Effector CD8-positive, alpha-beta T cell (primary cell): ENCODE results near the gene CNTRL.
"Not testable (repeated sequence)": the region's sequence is repeated elsewhere in the genome, so short reads cannot be mapped to it uniquely, and the experiment has no call there.

Source experiments
- DNase-seq: peaks from one replicate; lab custom pipeline; 2025; lab: John Stamatoyannopoulos, UW

The CNTRL gene

DNA sequence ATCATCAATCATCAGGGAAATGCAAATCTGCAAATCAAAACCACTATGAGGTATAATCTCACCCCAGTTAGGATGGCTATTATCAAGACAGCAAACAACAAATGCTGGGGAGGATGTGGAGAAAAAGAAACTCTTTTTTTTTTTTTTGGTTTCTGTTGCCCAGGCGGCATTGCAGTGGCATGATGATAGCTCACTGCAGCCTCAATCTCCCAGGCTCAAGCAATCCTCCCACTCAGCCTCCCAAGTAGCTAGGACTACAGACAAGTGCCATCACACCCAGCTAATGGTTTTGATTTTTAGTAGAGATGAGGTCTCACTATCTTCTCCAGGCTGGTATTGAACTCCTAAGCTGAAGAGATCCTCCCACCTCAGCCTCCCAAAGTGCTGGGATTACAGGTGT, 5.4 kb upstream of the CNTRL start:
- DNase-seq, result no peak

DNA sequence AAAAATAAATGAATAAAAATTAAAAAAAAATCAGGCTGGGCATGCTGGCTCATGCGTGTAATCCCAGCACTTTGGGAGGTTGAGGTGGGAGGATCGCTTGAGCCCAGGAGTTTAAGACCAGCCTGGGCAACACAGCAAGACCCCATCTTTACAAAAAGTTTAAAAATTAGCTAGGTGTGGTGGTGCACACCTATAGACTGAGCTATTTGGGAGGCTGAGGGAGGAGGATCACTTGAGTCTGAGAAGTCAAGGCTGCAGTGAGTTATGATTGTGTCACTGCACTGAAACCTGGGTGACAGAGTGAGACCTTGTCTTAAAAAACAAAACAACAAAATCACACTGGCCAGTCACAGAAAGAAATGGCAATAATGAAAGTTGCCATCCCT, 3.4 kb upstream of the CNTRL start:
- no peak for DNase-seq

DNA sequence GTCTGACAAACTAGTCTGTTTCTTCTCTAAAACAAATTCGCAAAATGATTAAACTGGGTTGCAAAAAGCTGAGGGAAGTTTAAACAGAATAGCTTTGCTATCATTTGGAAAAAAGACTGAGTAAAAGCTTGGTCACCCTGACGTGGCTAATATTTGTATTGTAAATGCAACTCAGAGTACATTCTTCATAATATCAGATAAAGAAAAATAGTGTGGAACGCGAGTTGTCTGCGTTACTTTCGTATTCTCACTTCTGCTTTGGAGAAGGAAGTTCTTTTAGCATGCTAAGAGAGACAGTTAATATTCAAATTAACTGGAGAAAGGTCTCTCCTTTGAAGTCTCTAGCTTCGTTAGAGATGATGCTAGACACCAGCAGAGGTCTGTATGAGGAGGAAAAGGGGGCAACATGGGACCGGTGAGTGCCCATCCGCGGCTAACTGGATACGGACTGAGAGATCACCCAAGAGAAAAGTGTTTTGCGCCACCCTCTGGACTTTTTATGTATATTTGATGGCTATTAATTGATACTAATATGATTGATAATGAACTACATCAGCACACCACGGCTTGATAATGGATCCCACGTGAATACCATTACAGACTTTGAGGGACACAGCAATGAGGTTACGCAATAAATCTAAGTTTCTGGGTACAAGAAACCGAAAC, 2.9 kb upstream of the CNTRL start:
- no peak for DNase-seq

DNA sequence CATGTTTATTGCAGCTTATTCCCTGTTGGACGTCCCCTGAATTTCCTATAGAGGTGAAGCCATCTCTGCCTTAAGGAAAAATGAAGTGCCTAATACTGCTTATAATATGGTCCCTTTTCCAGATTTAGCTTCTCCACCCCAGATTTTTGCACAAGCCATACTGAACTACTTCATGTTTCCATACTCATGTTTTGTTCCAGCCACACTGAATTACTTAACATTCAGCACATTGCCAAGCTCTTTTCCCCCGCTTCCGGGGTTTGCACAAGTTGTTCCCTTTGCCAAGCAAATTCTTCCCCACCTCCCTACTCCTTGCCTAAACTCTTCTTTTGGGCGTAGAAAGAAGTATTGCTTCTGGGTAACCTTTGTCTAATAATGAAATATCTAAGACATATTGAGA, 1.7 kb upstream of the CNTRL start:
- no peak for DNase-seq

DNA sequence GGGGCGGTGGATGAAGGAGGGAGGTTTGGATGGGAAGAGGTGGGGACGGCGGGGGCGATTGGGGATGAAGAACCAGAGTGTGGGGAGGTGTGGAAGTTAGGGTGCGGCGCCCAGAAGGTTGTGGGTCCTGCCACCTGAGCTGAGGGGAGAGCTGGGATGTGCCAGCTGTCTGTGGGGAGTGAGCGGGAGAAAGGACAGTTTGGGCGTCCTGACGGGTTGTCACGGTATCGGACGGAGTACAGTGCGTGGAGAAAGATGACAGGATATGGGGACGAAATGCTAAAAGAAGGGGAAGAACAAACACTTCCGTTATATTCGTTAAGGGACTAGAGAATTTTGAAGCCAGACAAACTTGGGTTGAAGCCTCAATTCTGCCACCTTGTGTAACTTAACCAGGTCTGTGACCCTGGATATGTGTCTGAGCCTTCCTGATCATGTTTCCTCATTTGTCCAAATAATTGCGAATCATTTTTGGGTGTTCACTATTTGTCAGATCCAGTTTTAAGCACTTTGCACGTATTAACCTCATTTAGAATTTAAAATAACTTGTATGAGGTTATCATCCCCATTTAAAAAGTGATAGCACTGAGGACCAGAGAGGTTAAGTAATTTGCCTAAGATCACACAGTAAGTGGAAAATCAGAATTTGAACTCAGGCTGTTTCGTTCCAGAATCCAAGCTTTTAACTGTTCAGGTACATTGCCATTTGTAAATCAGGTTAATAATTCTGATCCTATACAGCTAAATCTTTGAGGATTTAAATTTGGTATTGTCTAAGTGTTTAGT, 689 bp downstream of the CNTRL start:
- DNase-seq, result no peak

DNA sequence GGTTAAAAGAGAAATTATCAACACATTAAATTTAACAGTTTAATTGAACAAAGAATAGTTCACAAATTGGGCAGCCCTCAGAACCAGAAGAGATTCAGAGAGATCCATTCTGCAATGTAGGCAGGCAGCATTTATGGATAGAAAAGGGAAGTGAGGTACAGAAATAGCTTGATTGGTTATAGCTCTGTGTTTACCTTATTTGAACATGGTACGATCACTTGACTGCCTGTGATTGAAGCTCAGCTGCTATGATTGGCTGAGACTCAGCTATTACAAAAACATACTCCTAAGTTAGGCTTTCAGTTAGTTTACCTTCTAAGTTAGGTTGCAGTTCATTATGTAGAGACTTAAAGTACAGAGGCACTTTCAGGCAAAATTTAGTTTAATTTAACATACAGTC, 7.3 kb downstream of the CNTRL start:
- DNase-seq, result no peak

DNA sequence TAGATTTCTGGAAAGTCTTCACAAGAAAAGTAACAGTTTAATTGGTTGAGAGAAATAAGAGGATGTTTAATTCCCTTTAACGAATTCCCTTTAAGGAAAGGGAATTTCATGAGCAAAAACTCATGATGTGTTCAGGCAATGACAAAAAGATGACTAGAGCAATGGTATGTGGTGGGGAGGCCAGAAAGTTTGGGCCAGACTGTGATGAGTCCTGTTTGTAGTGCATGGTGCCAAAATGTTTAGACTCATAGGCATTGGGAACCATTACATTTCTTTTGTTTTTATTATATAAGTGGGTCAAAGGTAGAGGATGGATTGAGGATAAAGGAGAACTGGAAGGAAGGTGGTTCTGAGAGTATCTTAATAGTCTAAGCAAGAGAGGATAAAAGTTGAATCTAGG, 10.9 kb downstream of the CNTRL start:
- DNase-seq, result no peak

DNA sequence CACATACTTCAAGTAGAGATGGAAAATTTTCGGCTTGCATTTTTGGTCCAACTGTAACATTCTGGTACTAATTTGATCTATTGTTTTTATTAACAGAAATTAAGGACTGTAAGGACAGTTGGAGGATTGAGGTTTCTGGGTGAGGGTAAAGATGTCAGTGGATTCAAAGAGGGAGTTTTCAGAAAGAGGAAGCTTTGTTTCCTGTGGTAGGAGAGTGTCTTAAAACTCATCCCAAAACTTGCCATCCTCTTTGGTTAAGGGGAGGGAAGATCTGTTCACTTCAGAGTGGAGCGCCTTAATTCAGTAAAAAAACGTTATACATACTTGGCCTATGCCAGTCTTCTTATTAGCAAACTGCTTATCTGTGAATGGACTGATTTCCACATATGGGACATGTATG, 13.8 kb downstream of the CNTRL start:
- no peak for DNase-seq

DNA sequence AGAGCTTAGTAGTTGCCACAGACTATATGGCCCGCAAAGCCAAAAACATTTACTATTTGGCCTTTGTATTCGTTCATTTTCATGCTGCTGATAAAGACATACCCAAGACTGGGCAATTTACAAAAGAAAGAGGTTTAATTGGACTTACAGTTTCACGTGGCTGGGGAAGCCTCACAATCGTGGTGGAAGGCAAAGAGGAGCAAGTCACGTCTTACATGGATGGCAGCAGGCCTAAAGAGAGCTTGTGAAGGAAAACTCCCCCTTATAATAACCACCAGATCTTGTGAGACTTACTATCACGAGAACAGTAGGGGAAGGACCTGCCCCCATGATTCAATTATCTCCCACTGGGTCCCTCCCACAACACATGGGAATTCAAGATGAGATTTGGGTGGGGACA, 16.0 kb downstream of the CNTRL start:
- not testable (repeated sequence) for DNase-seq

DNA sequence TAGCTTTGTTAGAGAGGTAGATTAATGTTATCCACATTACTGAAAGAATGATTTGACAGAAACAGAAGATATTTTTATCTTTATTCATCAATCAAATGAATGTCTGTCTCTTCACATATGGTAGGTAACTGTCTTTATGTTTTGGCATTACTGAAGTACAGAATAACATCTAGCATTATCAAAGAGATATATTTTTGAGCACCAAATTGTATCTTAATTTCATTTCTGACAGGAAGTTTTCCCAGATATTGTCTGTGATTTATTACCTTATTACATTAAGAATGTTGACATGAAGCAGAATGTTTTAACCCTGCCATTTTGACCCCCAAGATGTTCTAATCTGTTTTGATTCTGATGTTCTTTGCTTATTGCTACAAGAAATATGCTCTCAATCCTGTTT, 20.3 kb downstream of the CNTRL start:
- no peak for DNase-seq

DNA sequence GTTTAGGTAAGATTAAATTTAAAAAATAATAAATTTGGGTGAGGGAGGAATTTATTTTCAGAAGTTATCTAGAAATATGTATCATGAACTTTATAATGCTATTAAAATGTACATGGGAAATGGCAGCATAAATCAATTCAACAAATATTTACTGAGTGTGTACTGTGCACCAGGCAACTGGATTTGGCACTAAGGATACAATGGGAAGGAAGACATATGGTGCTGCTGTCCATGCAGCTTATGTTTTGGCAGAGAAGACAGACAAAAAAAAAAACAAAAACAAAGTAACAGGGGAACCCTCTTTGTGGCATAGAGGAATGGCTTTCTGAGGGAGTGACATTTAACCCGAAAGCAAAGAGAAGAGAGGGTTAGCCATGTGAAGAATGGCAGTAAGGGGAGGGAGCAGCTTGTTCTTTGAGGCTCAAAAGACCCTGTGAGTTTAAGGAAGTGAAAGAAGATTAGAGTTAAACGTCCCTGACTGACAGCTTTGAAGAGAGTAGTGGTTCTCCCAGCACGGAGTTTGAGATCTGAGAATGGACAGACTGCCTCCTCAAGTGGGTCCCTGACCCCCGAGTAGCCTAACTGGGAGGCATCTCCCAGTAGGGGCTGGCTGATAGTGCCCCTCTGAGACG, 23.9 kb downstream of the CNTRL start:
- no peak for DNase-seq

DNA sequence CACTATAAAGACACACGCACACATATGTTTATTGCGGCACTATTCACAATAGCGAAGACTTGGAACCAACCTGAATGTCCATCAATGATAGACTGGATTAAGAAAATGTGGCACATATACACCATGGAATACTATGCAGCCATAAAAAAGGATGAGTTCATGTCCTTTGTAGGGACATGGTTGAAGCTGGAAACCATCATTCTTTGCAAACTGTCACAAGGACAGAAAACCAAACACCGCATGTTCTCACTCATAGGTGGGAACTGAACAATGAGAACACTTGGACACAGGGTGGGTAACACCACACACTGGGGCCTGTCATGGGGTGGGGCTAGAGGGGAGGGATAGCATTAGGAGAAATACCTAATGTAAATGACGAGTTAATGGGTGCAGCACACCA, 29.3 kb downstream of the CNTRL start:
- DNase-seq, result not testable (repeated sequence)

DNA sequence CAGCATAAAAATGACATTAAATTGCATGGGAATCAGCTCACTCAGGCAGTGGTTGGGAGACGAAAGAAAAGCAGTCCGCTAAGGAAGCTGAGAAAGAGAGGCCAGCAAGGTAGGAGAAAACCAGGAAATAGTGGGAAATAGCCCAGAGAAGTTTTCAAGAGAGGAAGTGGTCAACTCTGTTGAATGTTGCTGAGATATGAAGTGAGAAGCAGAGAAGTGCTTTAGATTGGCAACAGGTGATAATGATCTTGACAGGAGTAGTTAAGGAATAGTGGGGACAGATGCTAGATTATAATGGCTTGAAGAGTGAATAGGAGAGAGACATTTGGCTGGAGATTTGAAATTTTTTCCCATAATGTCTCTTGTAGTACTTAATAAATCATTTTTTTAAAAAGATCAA, 30.8 kb downstream of the CNTRL start:
- no peak for DNase-seq

DNA sequence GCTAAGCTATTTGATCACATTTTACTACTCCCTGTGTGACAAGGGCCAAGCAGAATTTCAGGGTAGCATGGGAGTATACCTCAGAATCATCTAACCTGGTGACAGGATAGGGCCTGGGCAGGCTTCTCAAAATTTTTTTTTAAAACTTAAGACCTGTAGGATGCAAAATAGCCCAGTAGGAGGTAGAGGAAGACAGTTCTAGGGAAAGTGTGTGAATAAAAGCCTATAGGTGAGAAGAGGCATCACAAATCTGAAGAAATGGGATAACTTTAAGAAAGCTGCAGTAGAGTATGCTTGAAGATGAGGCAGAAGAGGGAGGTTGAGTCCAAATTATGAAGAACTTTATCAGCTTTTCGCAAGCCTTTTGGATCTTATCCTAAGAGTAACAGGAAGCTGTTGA, 32.3 kb downstream of the CNTRL start:
- no peak for DNase-seq

DNA sequence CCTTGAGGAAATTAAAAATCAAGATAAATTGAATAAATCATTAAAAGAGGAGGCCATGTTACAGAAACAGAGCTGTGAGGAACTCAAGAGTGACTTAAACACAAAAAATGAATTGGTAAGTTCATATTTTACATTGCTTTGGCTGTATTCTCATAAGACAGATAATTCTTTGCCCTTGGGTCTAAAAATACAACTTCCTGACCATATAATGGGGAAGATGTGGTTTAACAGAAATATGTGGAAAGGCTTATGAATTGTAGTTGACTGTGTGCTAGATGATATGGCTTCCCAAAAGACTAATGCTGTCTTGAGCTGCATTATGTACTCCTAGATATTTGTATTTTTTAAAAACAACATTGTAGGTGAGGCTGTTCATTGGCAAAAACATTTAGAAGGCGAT, 33.1 kb downstream of the CNTRL start:
- DNase-seq, result no peak

DNA sequence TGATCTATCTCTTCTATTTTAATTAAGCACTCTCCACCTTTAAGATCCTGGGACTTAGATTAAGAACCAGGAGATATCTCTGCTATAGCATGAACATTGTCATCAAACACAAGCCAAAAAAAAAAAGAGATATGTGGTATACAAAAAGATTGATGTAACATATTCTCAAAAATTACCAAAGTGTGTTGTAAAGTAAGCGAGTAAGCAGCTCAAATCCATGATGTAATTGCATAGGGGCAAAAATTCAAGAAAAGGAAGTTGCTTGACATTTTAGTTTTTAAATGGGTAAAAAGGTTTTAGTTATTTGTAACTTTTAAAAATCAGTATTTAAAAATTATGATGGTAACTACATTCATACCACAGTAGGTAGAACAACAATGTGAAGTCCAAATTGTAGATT, 40.7 kb downstream of the CNTRL start:
- DNase-seq, result no peak

DNA sequence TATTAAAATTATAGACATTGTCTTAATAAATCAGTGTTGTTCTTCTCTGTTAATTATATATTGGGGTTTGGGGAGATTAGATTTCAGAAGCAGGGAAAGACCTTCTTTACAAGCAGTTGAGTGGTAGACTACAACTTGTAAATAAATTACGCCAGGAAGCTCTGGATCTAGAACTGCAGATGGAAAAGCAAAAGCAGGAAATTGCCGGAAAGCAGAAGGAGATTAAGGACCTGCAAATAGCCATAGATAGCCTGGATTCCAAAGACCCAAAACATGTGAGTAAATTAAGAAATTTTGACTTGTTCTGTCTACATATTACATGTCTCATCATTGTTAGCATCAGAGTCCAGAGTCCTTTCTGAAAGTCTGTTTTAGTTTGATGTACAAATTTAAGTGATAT, 43.5 kb downstream of the CNTRL start:
- no peak for DNase-seq

DNA sequence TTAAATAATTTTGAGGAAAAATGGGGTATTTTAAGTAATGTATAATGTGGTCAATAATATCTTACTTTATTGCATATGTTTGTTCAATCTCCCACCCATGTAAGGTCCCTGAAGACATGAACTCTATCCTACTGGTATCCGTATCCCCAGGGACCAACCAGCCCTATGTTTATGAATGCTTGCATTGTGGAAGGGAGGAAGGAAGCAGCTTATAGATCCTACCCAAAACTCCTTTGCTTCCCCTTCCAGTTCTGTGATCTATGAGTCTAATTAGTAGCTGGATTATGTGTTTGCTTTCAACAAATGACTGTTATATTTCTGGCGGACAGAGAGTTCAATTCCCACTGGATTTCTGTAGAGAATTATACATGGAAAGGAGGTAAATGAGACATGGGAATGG, 45.6 kb downstream of the CNTRL start:
- DNase-seq, result no peak

DNA sequence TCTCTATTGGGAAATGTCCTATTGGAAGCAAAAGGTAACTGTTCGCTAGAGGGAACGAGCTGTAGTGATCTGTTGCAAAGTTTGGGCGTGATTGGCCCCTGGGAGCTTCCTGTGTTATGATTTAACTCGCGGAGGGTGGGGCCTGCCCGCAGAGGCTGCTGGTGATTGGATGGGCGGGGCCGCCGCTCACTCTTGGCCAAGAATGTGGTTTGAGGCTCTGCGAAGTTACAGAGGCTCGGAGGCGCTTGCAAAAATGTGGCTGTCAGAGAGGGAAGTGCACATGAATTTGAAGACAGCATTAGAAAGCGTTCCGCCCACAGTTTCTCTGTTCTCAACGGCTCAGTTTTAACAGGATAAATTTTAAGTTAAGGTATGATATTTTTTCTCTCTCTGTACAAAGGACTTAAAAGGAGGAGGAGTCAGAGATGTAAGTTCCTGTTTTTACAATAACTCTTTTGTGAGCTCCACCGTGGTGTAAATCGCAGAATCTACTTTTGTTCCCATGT, 46.9 kb downstream of the CNTRL start:
- peak; percentile 91 for DNase-seq

DNA sequence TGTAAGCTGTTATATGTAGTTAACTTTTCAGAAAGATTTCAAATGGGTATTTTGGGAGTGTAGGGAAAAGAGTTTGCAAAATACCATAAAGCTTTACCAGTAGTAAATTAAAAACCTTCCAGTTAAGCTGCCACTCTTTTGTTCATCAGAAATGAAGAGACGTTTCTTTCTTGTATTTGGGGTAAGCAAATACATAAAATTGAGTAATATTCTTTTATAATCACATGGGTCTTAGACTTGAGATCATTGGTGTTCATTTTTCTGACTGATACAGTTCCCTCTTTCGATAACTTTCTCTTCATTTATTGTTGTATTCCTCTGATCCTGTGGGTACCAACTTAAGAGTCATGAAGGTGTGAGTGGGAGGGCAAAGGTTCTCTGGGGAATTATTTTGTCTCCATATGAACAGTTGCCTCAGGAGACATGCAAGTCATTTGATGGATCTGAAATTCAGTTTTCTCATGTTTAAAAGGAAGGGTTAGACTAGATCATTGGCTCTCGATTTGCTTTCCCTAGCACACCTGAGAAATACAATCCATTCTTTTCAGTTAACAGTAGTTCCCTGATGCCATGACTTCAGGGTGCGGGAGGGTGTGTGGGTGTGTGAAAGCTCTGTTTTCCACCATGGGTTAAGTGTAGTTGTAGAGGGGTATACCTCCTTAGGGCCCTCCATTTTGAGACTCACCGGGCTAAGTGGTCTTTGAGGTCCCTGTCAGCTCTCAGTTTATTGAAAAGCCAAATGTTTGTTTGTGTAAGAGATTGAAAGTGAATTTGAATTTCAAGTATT, 47.7 kb downstream of the CNTRL start:
- no peak for DNase-seq

DNA sequence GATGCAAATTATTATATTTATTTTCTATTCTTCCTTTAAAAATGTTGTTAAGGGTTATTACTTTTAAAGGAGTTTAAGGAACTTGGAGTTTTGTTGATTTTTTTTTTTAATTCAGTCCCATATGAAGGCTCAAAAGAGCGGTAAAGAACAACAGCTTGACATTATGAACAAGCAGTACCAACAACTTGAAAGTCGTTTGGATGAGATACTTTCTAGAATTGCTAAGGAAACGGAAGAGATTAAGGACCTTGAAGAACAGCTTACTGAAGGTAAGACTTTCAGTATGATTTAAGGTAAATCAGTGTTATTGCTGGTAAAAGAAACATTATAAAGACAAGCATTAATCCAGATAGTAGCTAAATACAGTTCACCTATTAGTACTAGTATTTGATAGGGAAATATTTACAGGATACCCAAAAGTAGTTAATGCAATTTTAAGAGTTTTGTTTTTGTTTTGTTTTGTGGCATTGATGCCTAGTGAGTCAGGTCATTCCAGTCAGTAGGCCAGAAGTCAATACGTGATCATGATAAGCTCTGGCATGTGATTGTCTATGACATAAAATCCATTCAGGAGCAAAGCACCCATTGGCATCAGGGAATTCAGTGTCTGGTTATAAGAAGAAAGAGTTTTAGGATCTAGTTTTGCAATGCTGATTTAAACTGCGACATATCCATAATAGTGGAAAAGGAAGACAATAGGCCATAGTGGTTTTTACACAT, 49.2 kb downstream of the CNTRL start:
- no peak for DNase-seq

DNA sequence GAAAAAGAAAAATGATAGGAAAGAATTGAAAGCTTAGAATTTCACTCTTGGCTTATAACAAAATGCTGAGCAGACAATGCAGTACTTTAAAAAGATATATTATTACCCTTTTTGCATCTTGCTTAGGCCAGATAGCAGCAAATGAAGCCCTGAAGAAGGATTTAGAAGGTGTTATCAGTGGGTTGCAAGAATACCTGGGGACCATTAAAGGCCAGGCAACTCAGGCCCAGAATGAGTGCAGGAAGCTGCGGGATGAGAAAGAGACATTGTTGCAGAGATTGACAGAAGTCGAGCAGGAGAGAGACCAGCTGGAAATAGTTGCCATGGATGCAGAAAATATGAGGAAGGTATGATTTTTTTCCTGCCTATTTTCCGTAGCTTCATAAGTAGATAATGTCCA, 50.8 kb downstream of the CNTRL start:
- no peak for DNase-seq
